ENCODE results near the gene TRIO. TPM values are rescaled to one million over a fixed set of nuclear protein-coding genes. Genes with fewer than 3 reads are reported as not detected.

The TRIO gene
- total RNA-seq, 2 experiments from 2014 or later: 5.7 to 15.7 TPM

DNA sequence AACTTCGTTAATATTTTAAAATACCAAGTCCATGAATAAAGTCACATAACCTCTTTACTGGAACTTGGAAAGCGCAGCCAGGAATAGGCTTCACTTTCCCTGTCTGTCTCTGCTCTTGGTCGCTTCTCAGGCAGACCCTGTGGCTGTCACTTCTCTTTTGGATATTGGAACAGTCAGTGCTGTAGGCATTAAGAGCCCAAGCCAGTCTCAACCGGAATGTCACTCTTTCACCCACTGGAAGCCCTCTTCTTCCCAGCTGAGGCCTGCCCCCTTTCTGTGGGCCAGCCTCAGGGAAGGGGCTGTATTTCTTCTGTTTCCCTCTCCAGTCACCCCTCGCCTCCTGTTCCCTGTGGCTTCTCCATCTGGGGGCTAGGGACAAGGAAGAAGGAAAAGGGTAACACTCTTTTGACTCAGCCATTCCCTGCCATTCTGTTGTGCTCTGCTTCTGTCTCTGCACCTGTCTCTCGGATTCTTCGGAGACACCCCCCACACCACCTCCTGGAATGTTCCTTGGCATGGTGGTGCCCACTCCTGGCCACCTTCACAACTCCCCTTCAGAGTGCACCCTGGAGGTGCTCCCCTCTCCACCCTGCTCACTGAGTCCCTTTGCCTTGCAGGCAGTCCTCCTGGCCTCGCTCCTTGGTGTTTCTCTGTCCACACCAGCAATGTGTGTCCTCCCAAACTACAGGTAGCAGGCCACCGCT is 103.4 kb downstream of the TRIO start:
- H3K4me3 Mint-ChIP-seq: no peak overlapping the region
- H3K36me3 Mint-ChIP-seq: no peaks in the 10 kb centered on the region
- H3K9me3 Mint-ChIP-seq (ENCODE audit: low read depth): no peaks in the 10 kb centered on the region
- no peak overlapping the region for H3K27ac Mint-ChIP-seq
- DNase-seq: no peak
- peaks cover 12% of the 10 kb centered on the region for H3K27me3 Mint-ChIP-seq
- CTCF ChIA-PET: no interaction called here
- H3K4me1 Mint-ChIP-seq: no peaks in the 10 kb centered on the region
- no peak for ATAC-seq

DNA sequence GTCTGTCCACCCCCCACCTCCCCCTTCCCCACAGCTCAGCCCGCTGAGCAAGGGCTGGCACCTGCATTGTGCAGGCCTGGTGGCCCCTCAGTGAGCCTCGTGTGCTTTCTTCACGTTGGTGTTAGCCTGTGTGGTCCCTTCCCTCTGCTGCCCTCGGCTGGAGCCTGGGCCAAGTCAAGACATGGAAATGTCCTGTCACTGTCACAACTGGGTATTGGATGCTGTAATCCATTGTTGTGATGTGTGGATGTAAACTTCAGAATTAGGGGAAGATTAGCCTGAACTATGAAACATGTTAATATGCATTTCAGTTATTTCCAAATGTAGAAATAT is 103.9 kb downstream of the TRIO start:
- Mint-ChIP-seq H3K4me3 (no peak overlapping the region), H3K4me1 (no peaks in the 10 kb centered on the region), H3K36me3 (no peaks in the 10 kb centered on the region), H3K27ac (no peak overlapping the region), H3K27me3 (peaks cover 7% of the 10 kb centered on the region), H3K9me3 (ENCODE audit: low read depth) (no peaks in the 10 kb centered on the region)
- ATAC-seq (no peak), DNase-seq (no peak)
- CTCF ChIA-PET: no interaction called here

DNA sequence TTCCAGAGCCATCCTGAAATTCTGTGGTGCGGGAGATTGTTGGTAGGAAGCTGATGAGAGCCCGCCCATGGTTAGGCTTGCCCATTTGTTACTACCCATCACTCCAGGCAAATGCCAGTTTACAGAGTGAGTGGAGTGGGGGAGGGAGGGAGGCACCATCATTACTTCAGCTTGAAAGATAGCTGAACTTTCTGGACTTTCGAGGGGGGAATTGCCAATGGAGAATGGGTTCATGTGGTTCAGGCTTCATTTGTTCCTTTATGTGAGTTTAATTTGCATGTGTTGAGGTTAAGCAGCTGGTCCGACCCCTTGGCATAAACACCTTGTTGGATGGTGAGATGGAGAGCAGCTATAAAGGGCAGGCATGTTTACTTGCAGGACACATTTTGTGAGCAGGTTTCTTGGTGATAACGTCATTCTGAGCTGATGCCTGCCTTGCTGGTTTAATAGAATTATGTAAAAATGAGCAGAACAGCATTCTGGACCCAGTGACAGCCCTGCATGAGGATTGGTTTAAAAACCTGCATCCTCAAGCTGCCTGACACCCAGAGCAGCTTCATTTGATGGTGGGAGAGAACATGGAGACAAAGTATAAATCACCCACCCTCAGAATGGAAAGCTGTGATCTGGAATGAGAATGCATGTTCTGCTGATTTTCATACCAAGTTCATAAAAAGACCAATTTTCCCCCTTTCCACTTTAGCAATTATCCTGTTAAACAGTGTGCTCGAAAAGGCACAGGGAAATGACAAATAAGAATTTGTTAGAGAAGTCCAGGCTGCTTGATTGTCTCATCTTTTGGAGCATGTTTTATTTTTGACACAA is 106.3 kb downstream of the TRIO start:
- no peak overlapping the region for H3K4me3 Mint-ChIP-seq
- ATAC-seq (no peak), DNase-seq (no peak)
- peaks cover 2% of the 10 kb centered on the region for H3K4me1 Mint-ChIP-seq
- H3K36me3 Mint-ChIP-seq: no peaks in the 10 kb centered on the region
- CTCF ChIA-PET: no interaction called here
- H3K9me3 Mint-ChIP-seq (ENCODE audit: low read depth): peaks cover 2% of the 10 kb centered on the region
- H3K27me3 Mint-ChIP-seq: peaks cover 7% of the 10 kb centered on the region
- no peak overlapping the region for H3K27ac Mint-ChIP-seq

DNA sequence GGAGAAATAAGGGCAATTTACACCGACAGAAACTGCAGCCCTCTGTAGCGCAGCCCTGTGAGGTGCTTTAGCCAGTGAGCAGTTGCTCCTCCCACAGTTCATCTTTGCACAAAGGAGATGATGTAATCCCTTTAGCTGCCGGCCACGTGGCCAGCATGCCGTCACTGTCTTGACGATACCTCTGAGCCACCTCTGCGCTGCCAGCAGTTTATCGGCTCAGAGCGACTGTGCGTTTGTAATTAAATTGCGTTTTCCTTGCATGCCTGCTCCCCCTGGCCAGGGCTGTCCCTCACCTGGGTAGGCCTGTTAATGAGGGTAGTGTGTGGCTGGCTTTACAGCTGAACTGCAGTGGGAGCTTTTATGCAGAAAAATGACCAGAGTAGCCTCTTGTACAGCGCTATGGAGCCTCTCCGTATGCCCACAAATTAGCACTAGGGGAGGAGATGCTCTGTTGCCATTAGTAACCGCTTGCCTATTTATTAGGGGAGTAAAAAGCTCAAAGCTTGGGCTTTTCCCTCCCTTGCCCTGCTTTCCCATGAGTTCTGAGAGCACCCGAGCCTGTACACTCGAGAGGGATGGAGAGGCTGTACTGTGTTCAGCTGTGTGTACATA is 107.0 kb downstream of the TRIO start:
- CTCF ChIA-PET: no interaction called here
- peaks cover 7% of the 10 kb centered on the region for H3K27me3 Mint-ChIP-seq
- ATAC-seq: no peak

DNA sequence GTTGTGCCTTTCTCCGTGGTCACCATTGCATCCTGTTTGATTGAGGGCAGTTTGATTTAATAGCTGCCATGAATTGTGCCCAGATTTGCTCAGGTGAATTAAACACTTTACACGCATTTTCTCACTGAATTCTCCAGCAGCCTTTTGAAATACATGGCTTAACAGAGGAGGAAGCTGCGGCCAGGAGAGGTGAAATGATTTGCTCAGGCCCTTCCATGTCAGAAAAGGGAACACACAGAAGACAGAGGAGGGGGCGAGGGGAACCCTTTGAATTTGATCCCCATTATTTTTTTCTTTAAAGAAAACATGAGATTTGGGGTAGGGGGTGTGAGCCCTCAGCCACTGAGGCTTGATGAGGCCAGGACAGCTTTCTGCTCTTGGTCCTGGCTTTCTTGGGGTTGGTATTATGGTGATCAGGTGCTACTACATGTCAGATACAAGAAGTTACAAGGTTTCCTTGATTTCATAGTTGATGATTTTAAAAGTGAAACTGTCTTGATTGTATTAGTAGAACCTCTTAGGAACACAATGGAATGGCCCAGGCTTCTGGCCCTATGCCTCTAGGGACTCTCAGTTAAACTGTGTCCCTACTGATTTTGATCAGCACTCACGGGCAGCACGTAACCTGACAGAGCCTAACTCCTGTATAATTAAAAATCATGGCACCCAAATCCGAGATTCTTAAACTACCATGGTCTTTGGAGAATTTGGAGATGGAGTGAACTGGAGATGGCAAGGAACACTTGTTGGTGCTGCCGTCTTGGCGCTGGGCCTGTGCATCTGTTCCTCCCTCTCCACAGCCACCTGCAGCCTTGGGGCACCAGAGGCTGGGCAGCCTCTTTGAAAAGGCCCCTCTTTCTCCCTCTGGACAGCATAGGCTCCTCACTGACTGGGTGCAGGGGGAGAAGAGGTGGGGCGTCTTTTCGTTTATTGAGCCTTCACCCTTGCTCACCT is 107.9 kb downstream of the TRIO start:
- Mint-ChIP-seq H3K4me3 (no peak overlapping the region), H3K27ac (no peak overlapping the region)
- CTCF ChIA-PET: no interaction called here

More for the DNA sequence above, 107.0 kb downstream of the TRIO start:
- Mint-ChIP-seq H3K4me3 (no peak overlapping the region), H3K27ac (no peak overlapping the region), H3K36me3 (no peaks in the 10 kb centered on the region), H3K4me1 (peaks cover 2% of the 10 kb centered on the region), H3K9me3 (ENCODE audit: low read depth) (peaks cover 2% of the 10 kb centered on the region)
- DNase-seq: no peak

DNA sequence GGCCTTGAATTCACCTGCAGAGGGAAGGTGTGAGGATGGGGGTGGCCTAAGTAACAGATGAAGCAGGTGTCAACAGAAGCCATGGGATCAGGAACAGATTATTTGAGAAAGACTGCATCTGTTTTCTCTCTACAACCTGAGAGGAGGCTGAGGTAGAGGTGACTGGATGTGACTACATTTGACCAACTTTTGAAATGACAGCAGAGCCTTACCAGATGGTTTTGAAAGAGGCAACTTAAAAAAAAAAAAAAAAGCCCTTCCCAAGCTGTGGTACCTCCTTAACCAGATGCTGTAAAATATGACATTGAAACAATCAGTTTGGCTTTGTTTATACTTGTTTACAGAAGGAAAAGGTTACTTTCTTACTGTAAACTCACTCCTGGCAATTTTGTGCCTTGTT is 108.6 kb downstream of the TRIO start:
- CTCF ChIA-PET: no interaction called here
- no peaks in the 10 kb centered on the region for H3K36me3 Mint-ChIP-seq
- no peak for ATAC-seq
- no peak overlapping the region for H3K4me3 Mint-ChIP-seq
- peaks cover under 1% of the 10 kb centered on the region for H3K27me3 Mint-ChIP-seq
- no peak overlapping the region for H3K27ac Mint-ChIP-seq
- no peak for DNase-seq
- H3K9me3 Mint-ChIP-seq (ENCODE audit: low read depth): peaks cover 10% of the 10 kb centered on the region
- peaks cover 2% of the 10 kb centered on the region for H3K4me1 Mint-ChIP-seq

More for the DNA sequence above, 107.9 kb downstream of the TRIO start:
- ATAC-seq (no peak), DNase-seq (no peak)
- Mint-ChIP-seq H3K4me1 (peaks cover 2% of the 10 kb centered on the region), H3K36me3 (no peaks in the 10 kb centered on the region), H3K9me3 (ENCODE audit: low read depth) (peaks cover 7% of the 10 kb centered on the region), H3K27me3 (peaks cover 5% of the 10 kb centered on the region)

DNA sequence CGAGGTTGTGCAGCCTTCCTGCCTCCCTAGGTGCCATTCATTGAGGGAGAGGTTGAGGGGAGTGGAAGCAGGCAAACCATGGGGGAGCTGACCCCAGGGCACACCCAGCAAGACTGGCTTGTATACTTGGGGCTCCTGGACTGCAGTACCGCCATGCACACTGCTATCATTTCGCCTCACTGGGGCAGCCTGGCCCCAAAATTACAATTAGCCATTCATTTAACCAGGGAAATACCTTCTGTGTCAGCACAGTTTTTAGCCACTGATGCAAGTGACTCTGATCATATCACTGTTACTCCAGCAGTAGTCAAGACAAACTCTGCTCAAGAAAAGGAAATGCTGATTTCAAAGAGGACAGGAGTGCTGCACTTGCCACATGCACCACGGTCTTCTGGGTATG is 109.7 kb downstream of the TRIO start:
- peaks cover 2% of the 10 kb centered on the region for H3K4me1 Mint-ChIP-seq
- H3K27me3 Mint-ChIP-seq: no peaks in the 10 kb centered on the region
- no peak overlapping the region for H3K4me3 Mint-ChIP-seq
- H3K9me3 Mint-ChIP-seq (ENCODE audit: low read depth): peaks cover 10% of the 10 kb centered on the region
- CTCF ChIA-PET: interaction anchor here (1.3 kb wide), 1 partner anchor 17 kb away, joined by 3 read pairs; no protein-coding TSS in a partner anchor
- H3K27ac Mint-ChIP-seq: no peak overlapping the region
- DNase-seq (no peak), ATAC-seq (no peak)
- no peaks in the 10 kb centered on the region for H3K36me3 Mint-ChIP-seq

DNA sequence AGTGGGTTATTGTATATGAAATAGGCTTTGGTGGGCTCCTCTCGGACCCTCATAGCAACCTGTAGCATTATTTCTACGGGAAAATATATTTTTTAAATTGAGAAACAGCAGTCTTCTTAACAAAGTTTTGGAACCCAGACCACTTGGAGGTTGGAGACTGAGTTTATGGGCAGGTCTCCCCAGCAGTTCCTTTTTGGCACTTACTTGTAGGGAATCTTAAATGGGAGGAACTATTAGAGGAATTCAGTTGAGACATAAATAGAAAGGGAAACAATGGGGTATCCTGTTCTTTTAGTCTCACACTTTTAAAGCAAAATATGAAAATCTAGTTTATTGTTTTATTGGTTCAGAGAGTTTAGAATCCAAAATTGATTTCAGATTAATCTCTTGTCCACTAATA is 111.5 kb downstream of the TRIO start:
- CTCF ChIA-PET: no interaction called here
- Mint-ChIP-seq H3K27ac (no peak overlapping the region), H3K9me3 (ENCODE audit: low read depth) (peaks cover 10% of the 10 kb centered on the region), H3K36me3 (no peaks in the 10 kb centered on the region), H3K27me3 (no peaks in the 10 kb centered on the region), H3K4me1 (peaks cover 2% of the 10 kb centered on the region), H3K4me3 (no peak overlapping the region)
- ATAC-seq (no peak), DNase-seq (no peak)

DNA sequence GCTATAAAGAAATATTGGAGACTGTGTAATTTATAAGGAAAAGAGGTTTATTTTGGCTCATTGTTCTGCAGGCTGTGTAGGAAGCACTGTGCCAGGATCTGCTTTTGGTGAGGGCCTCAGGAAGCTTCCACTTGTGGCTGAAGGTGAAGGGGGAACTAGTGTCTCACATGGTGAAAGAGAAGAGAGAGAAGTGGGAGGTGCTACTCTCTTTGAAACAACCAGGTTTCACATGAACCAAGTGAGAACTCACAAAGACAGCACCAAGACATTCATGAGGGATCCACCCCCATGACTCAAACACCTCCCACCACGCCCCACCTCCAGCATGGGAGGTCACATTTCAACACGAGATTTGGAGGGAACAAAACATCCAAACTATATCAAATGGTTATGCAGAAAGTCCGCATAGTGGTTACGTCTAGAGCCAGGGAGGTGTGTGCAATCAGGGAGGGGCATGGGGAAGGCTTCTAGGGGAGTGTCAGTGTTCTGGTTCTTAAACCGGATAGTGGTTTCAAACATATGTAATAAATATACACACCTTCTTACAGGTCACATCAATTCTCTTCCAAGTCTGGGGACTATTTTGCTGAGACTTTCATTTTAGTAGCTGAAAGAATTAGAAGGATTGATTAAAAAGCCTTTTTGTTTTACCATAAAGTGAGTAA is 113.0 kb downstream of the TRIO start:
- Mint-ChIP-seq H3K9me3 (ENCODE audit: low read depth) (peaks cover 10% of the 10 kb centered on the region), H3K27ac (no peak overlapping the region), H3K27me3 (no peaks in the 10 kb centered on the region), H3K4me1 (peaks cover 2% of the 10 kb centered on the region), H3K36me3 (no peaks in the 10 kb centered on the region), H3K4me3 (no peak overlapping the region)
- DNase-seq: no peak
- no peak for ATAC-seq
- CTCF ChIA-PET: interaction anchor here (1.2 kb wide), 1 partner anchor 11 kb away, joined by 3 read pairs; no protein-coding TSS in a partner anchor

DNA sequence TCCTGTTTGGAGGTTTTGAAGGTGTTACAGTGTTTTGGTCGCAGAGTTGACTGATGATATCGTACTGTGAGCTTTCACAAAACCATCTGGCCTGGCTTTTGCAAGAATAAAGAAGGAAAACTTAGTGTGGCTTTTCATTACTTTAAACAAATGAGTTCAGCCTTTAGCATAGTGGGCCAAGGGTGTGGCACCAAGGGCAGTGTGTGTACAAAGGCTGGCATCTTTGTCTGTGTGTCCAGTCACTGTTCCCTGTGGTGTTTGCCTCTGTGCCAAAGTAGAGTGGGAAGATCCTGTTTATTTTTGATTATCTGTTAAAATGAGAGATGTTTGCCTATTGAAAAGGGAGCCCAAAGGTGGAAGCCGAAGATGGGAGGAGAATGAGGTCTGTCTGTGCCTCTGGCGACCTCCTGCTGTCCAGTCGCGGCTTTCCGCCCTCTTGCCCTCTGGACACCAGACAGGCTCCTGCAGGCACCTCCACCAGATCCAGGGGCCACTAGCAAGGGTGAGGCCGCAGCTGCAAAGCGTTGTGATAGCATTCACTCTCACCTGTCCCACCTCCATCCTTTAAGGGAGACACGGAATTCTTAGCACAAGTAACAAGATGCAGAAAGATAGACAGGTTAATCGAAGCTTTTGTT is 113.7 kb downstream of the TRIO start:
- CTCF ChIA-PET: no interaction called here
- Mint-ChIP-seq H3K27me3 (no peaks in the 10 kb centered on the region), H3K9me3 (ENCODE audit: low read depth) (peaks cover 10% of the 10 kb centered on the region), H3K36me3 (no peaks in the 10 kb centered on the region), H3K27ac (no peak overlapping the region), H3K4me3 (no peak overlapping the region), H3K4me1 (peaks cover 2% of the 10 kb centered on the region)
- ATAC-seq (no peak), DNase-seq (no peak)

DNA sequence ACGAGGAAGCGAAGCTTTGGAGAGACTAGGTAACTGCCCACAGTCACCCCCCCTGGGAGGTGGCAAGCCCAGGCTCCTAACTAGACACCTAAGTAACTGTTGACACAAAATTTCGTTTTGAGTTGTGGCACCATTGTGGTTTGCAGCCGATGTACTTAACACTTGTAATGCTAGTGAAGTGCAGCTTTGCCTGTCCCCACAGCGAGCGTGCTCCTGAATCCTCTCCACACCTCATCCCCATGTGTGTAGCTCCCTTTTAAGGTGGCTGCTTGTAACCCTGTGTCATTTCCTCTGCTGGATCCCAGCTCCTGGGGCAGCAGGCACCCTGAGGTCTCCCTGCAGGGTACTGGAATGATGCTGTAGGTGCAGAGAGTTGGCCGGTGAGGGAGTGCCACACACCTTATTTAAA is 114.9 kb downstream of the TRIO start:
- no peak for DNase-seq
- H3K4me1 Mint-ChIP-seq: no peaks in the 10 kb centered on the region
- H3K4me3 Mint-ChIP-seq: no peak overlapping the region
- H3K9me3 Mint-ChIP-seq (ENCODE audit: low read depth): peaks cover 8% of the 10 kb centered on the region
- no peak for ATAC-seq
- no peak overlapping the region for H3K27ac Mint-ChIP-seq
- H3K36me3 Mint-ChIP-seq: no peaks in the 10 kb centered on the region
- CTCF ChIA-PET: interaction anchor here (0.7 kb wide), 2 partner anchors 12 to 92 kb away, joined by 3 read pairs; no protein-coding TSS in a partner anchor
- peaks cover 7% of the 10 kb centered on the region for H3K27me3 Mint-ChIP-seq

DNA sequence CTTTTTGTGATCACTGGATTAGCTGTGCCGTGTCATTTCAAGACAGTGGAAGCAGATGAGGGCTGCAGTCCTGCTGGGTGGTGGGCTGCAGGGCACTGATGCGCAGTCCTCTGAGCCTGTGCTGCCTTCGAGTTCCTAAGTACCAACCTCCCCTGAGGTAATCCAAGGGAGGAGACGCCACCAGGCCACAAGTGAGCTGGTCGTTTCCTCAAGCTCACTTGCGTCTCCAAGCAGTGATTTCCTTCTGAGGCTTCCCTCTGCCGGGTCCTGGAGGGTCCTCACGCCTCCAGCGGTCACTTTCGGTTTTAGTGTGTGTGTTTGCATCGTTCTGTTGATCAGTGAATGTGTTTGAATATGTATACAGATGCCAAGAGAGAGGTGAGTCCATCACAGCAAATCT is 115.7 kb downstream of the TRIO start:
- no peak for ATAC-seq
- no peak overlapping the region for H3K4me3 Mint-ChIP-seq
- no peak overlapping the region for H3K27ac Mint-ChIP-seq
- no peak for DNase-seq
- H3K9me3 Mint-ChIP-seq (ENCODE audit: low read depth): peaks cover 8% of the 10 kb centered on the region
- no peaks in the 10 kb centered on the region for H3K36me3 Mint-ChIP-seq
- H3K27me3 Mint-ChIP-seq: peaks cover 15% of the 10 kb centered on the region
- no peaks in the 10 kb centered on the region for H3K4me1 Mint-ChIP-seq
- CTCF ChIA-PET: interaction anchor here (0.7 kb wide), 1 partner anchor 11 kb away, joined by 3 read pairs; no protein-coding TSS in a partner anchor

Measured in activated CD8-positive, alpha-beta memory T cell treated with anti-CD3 and anti-CD28 coated beads, Interleukin-2, amount 10 ng/mL, durations not matched to agents 7 days and 5 days (primary cell).